HCT116 (cell line): ENCODE measurements around the gene XPNPEP2. TPM values are rescaled to one million over a fixed set of nuclear protein-coding genes. Genes with fewer than 3 reads are reported as not detected.

ENCODE experiments used
- ATAC-seq: fragments of 200-7000 bp; cut with Tn5 transposase; 2 replicates; pipeline ENCODE4 v1.9.1; 2020; ENCODE audit warnings: mild to moderate bottlenecking, moderate library complexity
- BruUV-seq: library from RNA; stranded (reverse); fragments of 400-500 nt; replicated peaks from 2 replicates; lab custom pipeline; 2021; lab: Mats Ljungman, UMichigan
- CTCF ChIA-PET: fragments of 300-600 bp; sonication (Branson Sonifier 250); formaldehyde crosslinking; loops from one replicate; lab custom pipeline; 2021; ENCODE audit warnings: antibody characterized with exemption; lab: Charles Lee
- POLR2A ChIA-PET: fragments of 300-600, 350-600 bp; sonication (Branson Sonifier 250); formaldehyde crosslinking; loops from one replicate; lab custom pipeline; 2021; ENCODE audit warnings: antibody characterized with exemption; lab: Charles Lee
- RAD21 ChIA-PET, 2 experiments: fragments of 300-600 bp; sonication (Branson Sonifier 250); formaldehyde crosslinking; loops; one replicate each; lab custom pipeline; 2023; ENCODE audit warnings: low total read pairs in 2 of 2; ENCODE audit not compliant: uncharacterized antibody in 2 of 2, unreplicated experiment in 2 of 2, low non-redundant PET in 1 of 2; lab: Charles Lee
- DNase-seq: peaks from one replicate; pipeline ENCODE4 v3.0.0-alpha.2; 2010; ENCODE audit warnings: low read depth, low spot score
- H2AFZ ChIP-seq: fragments of 200-600 bp; shearing (Covaris generic), sonication (generic); 2 replicates; pipeline ENCODE4 v1.6.1; 2017; ENCODE audit warnings: low read depth, mixed run types, mixed read lengths, antibody characterized with exemption, low read length; ENCODE audit not compliant: poor library complexity, severe bottlenecking
- H3K27ac ChIP-seq: 2 replicates; pipeline ENCODE4 v1.5.1; 2012; ENCODE audit warnings: low read depth, low read length
- H3K27me3 ChIP-seq: fragments of 200-600 bp; sonication (generic); 2 replicates; pipeline ENCODE4 v1.6.1; 2016; ENCODE audit warnings: mixed run types, low read length, mixed read lengths; ENCODE audit not compliant: insufficient read depth
- H3K36me3 ChIP-seq, 2 experiments: fragments of 200-500 bp in 1 of 2; fragments of 200-600 bp in 1 of 2; sonication (Bioruptor generic) in 1 of 2; sonication (generic) in 1 of 2; 2 replicates each; pipeline versions ENCODE4 v1.5.1 to v1.6.1; 2014 to 2016; ENCODE audit warnings: low read length in 2 of 2, inconsistent platforms in 1 of 2, mixed read lengths in 1 of 2, mixed run types in 1 of 2; ENCODE audit not compliant: insufficient read depth in 2 of 2, control insufficient read depth in 1 of 2
- H3K4me1 ChIP-seq, 2 experiments: fragments of 200-600 bp in 1 of 2; sonication (generic) in 1 of 2; 2 replicates each; pipeline versions ENCODE4 v1.5.1 to v1.6.1; 2012 to 2017; ENCODE audit warnings: low read length in 2 of 2, inconsistent platforms in 1 of 2, mild to moderate bottlenecking in 1 of 2, mixed read lengths in 1 of 2, mixed run types in 1 of 2, moderate library complexity in 1 of 2; ENCODE audit not compliant: insufficient read depth in 2 of 2, control insufficient read depth in 1 of 2
- H3K4me2 ChIP-seq: fragments of 200-600 bp; sonication (generic); 2 replicates; pipeline ENCODE4 v1.6.1; 2017; ENCODE audit warnings: mixed run types, low read length, mixed read lengths
- H3K4me3 ChIP-seq, 2 experiments: fragments of 200-600 bp in 1 of 2; sonication (generic) in 1 of 2; replicated peaks in 1 of 2; 2 replicates each; pipeline ENCODE4 v1.5.1; 2011 to 2016; ENCODE audit warnings: low read length in 2 of 2, control low read depth in 1 of 2, low read depth in 1 of 2, mild to moderate bottlenecking in 1 of 2, mixed read lengths in 1 of 2, mixed run types in 1 of 2
- H3K79me2 ChIP-seq: fragments of 200-600 bp; sonication (generic); 2 replicates; pipeline ENCODE4 v1.6.1; 2017; ENCODE audit warnings: mild to moderate bottlenecking, mixed run types, low read length, moderate library complexity, mixed read lengths; ENCODE audit not compliant: insufficient read depth
- H3K9ac ChIP-seq: fragments of 200-600 bp; sonication (generic); 2 replicates; pipeline ENCODE4 v1.6.1; 2016; ENCODE audit warnings: low read length, mixed read lengths
- H3K9me2 ChIP-seq: fragments of 200-600 bp; sonication (generic), shearing (Covaris generic); 2 replicates; pipeline ENCODE4 v1.6.1; 2017; ENCODE audit warnings: mixed run types, mild to moderate bottlenecking, moderate library complexity; ENCODE audit not compliant: insufficient read depth
- H3K9me3 ChIP-seq, 2 experiments: fragments of 200-500 bp in 1 of 2; fragments of 200-600 bp in 1 of 2; sonication (Bioruptor generic) in 1 of 2; sonication (generic) in 1 of 2; 2 replicates each; pipeline ENCODE4 v1.6.1; 2014 to 2017; ENCODE audit warnings: low read length in 2 of 2, mixed read lengths in 2 of 2, inconsistent platforms in 1 of 2, low read depth in 1 of 2, mild to moderate bottlenecking in 1 of 2, mixed run types in 1 of 2, moderate library complexity in 1 of 2; ENCODE audit not compliant: control insufficient read depth in 1 of 2, insufficient read depth in 1 of 2
- H4K20me1 ChIP-seq: fragments of 200-600 bp; sonication (generic), shearing (Covaris generic); 2 replicates; pipeline ENCODE4 v1.6.1; 2017; ENCODE audit warnings: mixed run types, mild to moderate bottlenecking, moderate library complexity; ENCODE audit not compliant: insufficient read depth
- ATF3 ChIP-seq: IDR thresholded peaks from 2 replicates; pipeline ENCODE4 v1.6.1; 2012
- CBX3 ChIP-seq: IDR thresholded peaks from 2 replicates; pipeline ENCODE4 v1.6.1; 2012; ENCODE audit warnings: low read depth
- CEBPB ChIP-seq: IDR thresholded peaks from 2 replicates; pipeline ENCODE4 v1.6.1; 2012; ENCODE audit warnings: low read depth
- EGR1 ChIP-seq: IDR thresholded peaks from 2 replicates; pipeline ENCODE4 v1.6.1; 2012; ENCODE audit warnings: low read depth
- ELF1 ChIP-seq: IDR thresholded peaks from 2 replicates; pipeline ENCODE4 v1.6.1; 2012; ENCODE audit warnings: low read depth, borderline replicate concordance
- EZH2 ChIP-seq: fragments of 200-600 bp; sonication (generic); IDR thresholded peaks from 2 replicates; pipeline ENCODE4 v1.6.1; 2017; ENCODE audit warnings: antibody characterized with exemption, mixed run types
- EZH2phosphoT487 ChIP-seq: fragments of 200-600 bp; IDR thresholded peaks from 2 replicates; pipeline ENCODE4 v1.6.1; 2018; ENCODE audit warnings: antibody characterized with exemption, borderline replicate concordance
- JUND ChIP-seq: IDR thresholded peaks from 2 replicates; pipeline ENCODE4 v1.6.1; 2012
- MAX ChIP-seq: IDR thresholded peaks from 2 replicates; pipeline ENCODE4 v1.6.1; 2012
- POLR2A ChIP-seq: IDR thresholded peaks from 2 replicates; pipeline ENCODE4 v1.7.0; 2011; ENCODE audit warnings: borderline replicate concordance; ENCODE audit not compliant: insufficient read depth, insufficient read length; ENCODE audit errors: extremely low read depth
- POLR2AphosphoS5 ChIP-seq: IDR thresholded peaks from 2 replicates; pipeline ENCODE4 v1.6.1; 2011; ENCODE audit warnings: mild to moderate bottlenecking, low read depth, low read length, moderate library complexity
- RAD21 ChIP-seq: IDR thresholded peaks from 2 replicates; pipeline ENCODE4 v1.6.1; 2012; ENCODE audit warnings: low read depth, mild to moderate bottlenecking
- REST ChIP-seq: IDR thresholded peaks from 2 replicates; pipeline ENCODE4 v1.6.1; 2012; ENCODE audit warnings: low read depth
- SIN3A ChIP-seq: IDR thresholded peaks from 2 replicates; pipeline ENCODE4 v1.6.1; 2012; ENCODE audit warnings: low read depth
- SP1 ChIP-seq: IDR thresholded peaks from 2 replicates; pipeline ENCODE4 v1.6.1; 2012; ENCODE audit warnings: low read depth
- SRF ChIP-seq: IDR thresholded peaks from 2 replicates; pipeline ENCODE4 v1.6.1; 2012; ENCODE audit warnings: low read depth
- YY1 ChIP-seq: IDR thresholded peaks from 2 replicates; pipeline ENCODE4 v1.6.1; 2011; ENCODE audit warnings: low read length, low read depth, moderate library complexity, mild to moderate bottlenecking; ENCODE audit not compliant: insufficient replicate concordance; ENCODE audit errors: extremely low read depth
- ZBTB33 ChIP-seq: IDR thresholded peaks from 2 replicates; pipeline ENCODE4 v1.6.1; 2011; ENCODE audit warnings: mild to moderate bottlenecking, low read length, moderate library complexity; ENCODE audit not compliant: insufficient replicate concordance; ENCODE audit errors: extremely low read depth
- ZFX ChIP-seq: fragments of 450-650 bp; IDR thresholded peaks from 2 replicates; pipeline ENCODE4 v1.6.1; 2017
- ZNF274 ChIP-seq: fragments of 200-500 bp; sonication (Bioruptor generic); IDR thresholded peaks from 2 replicates; pipeline ENCODE4 v1.6.1; 2014; ENCODE audit warnings: mild to moderate bottlenecking, low read depth, low read length, inconsistent platforms
- intact Hi-C: fragments of 100-400 bp; cut with micrococcal nuclease; formaldehyde crosslinking; loops from 2 replicates; pipeline ENCODE4 v1.10.0; 2022
- total RNA-seq: library from RNA; stranded (reverse); gene quantifications from one replicate; pipeline ENCODE4 v1.2.1, GENCODE V29; 2021; ENCODE audit not compliant: unreplicated experiment

The XPNPEP2 gene
- total RNA-seq, 1 experiment from 2014 or later, result not detected

GRCh38 chrX:129748305-129748704 lies 9.5 kb downstream of the XPNPEP2 start:
- RAD21 ChIA-PET, result no interaction called here
- intact Hi-C loops, result no loop called here
- Histone ChIP-seq H3K9ac (no peak overlapping the region), H3K9me3 (no peaks in the 10 kb centered on the region), H4K20me1 (no peaks in the 10 kb centered on the region), H3K27ac (no peak overlapping the region), H3K4me1 (no peaks in the 10 kb centered on the region), H2AFZ (no peak overlapping the region), H3K27me3 (no peaks in the 10 kb centered on the region), H3K36me3 (no peaks in the 10 kb centered on the region), H3K4me3 (no peak overlapping the region), H3K79me2 (no peaks in the 10 kb centered on the region), H3K9me2 (no peaks in the 10 kb centered on the region), H3K4me2 (no peak overlapping the region)
- CTCF ChIA-PET, result no interaction called here
- TF ChIP-seq ZFX (no peak), POLR2AphosphoS5 (no peak), JUND (no peak), CEBPB (no peak), SRF (no peak), REST (no peak), SIN3A (no peak), YY1 (no peak), POLR2A (no peak), CBX3 (no peak), SP1 (no peak), ELF1 (no peak), EZH2 (no peak), ZBTB33 (no peak), RAD21 (no peak), ZNF274 (no peak), MAX (no peak), EZH2phosphoT487 (no peak), ATF3 (no peak), EGR1 (no peak)
- no TSS peak for BruUV-seq
- DNase-seq, result no peak
- ATAC-seq, result no peak
- POLR2A ChIA-PET, result no interaction called here
